GM19239 (cell line): ENCODE data around the gene FBXL7.

Experiments
- DNase-seq: peaks from one replicate; pipeline ENCODE4 v3.0.0; 2011; ENCODE audit warnings: low spot score; ENCODE audit not compliant: insufficient read length
- FAIRE-seq: peaks from 2 replicates; lab custom pipeline; 2011; peaks lifted over from hg19 to GRCh38; lab: Jason Lieb, UNC

The FBXL7 gene

GRCh38 chr5:15737871-15738664, 238.1 kb downstream of the FBXL7 start:
- DNase-seq, result no peak
- FAIRE-seq, result no peak

- DNase-seq (no peak), FAIRE-seq (no peak)
Measured at GRCh38 chr5:15740383-15740782, 240.4 kb downstream of the FBXL7 start.

- FAIRE-seq, result no peak
- DNase-seq, result no peak
Measured at GRCh38 chr5:15741591-15741990, 241.6 kb downstream of the FBXL7 start.

- DNase-seq (no peak), FAIRE-seq (no peak)
Measured at GRCh38 chr5:15746833-15747232, 246.9 kb downstream of the FBXL7 start.

GRCh38 chr5:15748266-15748665, 248.3 kb downstream of the FBXL7 start:
- FAIRE-seq, result no peak
- DNase-seq, result no peak

GRCh38 chr5:15752663-15753285, 252.8 kb downstream of the FBXL7 start:
- no peak for DNase-seq
- no peak for FAIRE-seq

GRCh38 chr5:15753752-15754151, 253.8 kb downstream of the FBXL7 start:
- DNase-seq (no peak), FAIRE-seq (no peak)

GRCh38 chr5:15757103-15757502, 257.1 kb downstream of the FBXL7 start:
- FAIRE-seq, result no peak
- DNase-seq, result no peak

- FAIRE-seq (no peak), DNase-seq (no peak)
Measured at GRCh38 chr5:15757619-15758018, 257.6 kb downstream of the FBXL7 start.

- no peak for DNase-seq
- FAIRE-seq, result no peak
Measured at GRCh38 chr5:15762668-15763067, 262.7 kb downstream of the FBXL7 start.

- no peak for DNase-seq
- FAIRE-seq, result no peak
Measured at GRCh38 chr5:15763754-15764153, 263.8 kb downstream of the FBXL7 start.

- DNase-seq (no peak), FAIRE-seq (no peak)
Measured at GRCh38 chr5:15768936-15769335, 269.0 kb downstream of the FBXL7 start.

- no peak for FAIRE-seq
Measured at GRCh38 chr5:15772131-15772530, 272.2 kb downstream of the FBXL7 start.

GRCh38 chr5:15774632-15775031, 274.7 kb downstream of the FBXL7 start:
- FAIRE-seq, result no peak
- DNase-seq, result no peak

More at GRCh38 chr5:15772131-15772530, 272.2 kb downstream of the FBXL7 start:
- DNase-seq, result no peak

- FAIRE-seq (no peak), DNase-seq (no peak)
Measured at GRCh38 chr5:15776346-15776745, 276.4 kb downstream of the FBXL7 start.

GRCh38 chr5:15783734-15784133, 283.8 kb downstream of the FBXL7 start:
- no peak for DNase-seq
- FAIRE-seq, result no peak

GRCh38 chr5:15785531-15785981, 285.6 kb downstream of the FBXL7 start:
- FAIRE-seq, result no peak
- DNase-seq, result no peak

GRCh38 chr5:15786326-15786725, 286.3 kb downstream of the FBXL7 start:
- DNase-seq (no peak), FAIRE-seq (no peak)

GRCh38 chr5:15786884-15787283, 286.9 kb downstream of the FBXL7 start:
- DNase-seq (no peak), FAIRE-seq (no peak)

GRCh38 chr5:15787681-15788080, 287.7 kb downstream of the FBXL7 start:
- DNase-seq (no peak), FAIRE-seq (no peak)

- no peak for FAIRE-seq
Measured at GRCh38 chr5:15789642-15790041, 289.7 kb downstream of the FBXL7 start.

More at GRCh38 chr5:15789642-15790041, 289.7 kb downstream of the FBXL7 start:
- DNase-seq, result no peak
